GM23338 (cell line): Measurements from ENCODE around the gene RUNX1. TPM values are rescaled to one million over a fixed set of nuclear protein-coding genes. Genes with fewer than 3 reads are reported as not detected.
"Not testable (repeated sequence)": the region's sequence is repeated elsewhere in the genome, so short reads cannot be mapped to it uniquely, and the experiment has no call there.

ENCODE experiments used
- ATAC-seq: fragments of 200-7000 bp; cut with Tn5 transposase; 3 replicates; pipeline ENCODE4 v1.9.1; 2020
- DNase-seq: peaks from one replicate; pipeline ENCODE4 v3.0.0-alpha.2; 2015; ENCODE audit warnings: low spot score
- H2AFZ ChIP-seq: fragments of 200-600 bp; sonication (generic); 2 replicates; pipeline ENCODE4 v1.8.0; 2016; ENCODE audit warnings: antibody characterized with exemption, mild to moderate bottlenecking, moderate library complexity
- H3F3A ChIP-seq: fragments of 200-600 bp; sonication (generic); replicated peaks from 2 replicates; pipeline ENCODE4 v1.8.0; 2017; ENCODE audit warnings: antibody characterized with exemption, mixed run types, low read depth
- H3K27ac ChIP-seq: fragments of 200-600 bp; sonication (generic); 2 replicates; pipeline ENCODE4 v1.6.1; 2016; ENCODE audit warnings: low read depth
- H3K27me3 ChIP-seq: fragments of 200-600 bp; sonication (generic); 2 replicates; pipeline ENCODE4 v1.8.0; 2016; ENCODE audit warnings: mild to moderate bottlenecking, mixed run types, moderate library complexity; ENCODE audit not compliant: insufficient read depth
- H3K36me3 ChIP-seq: fragments of 200-600 bp; sonication (generic); 2 replicates; pipeline ENCODE4 v1.8.0; 2016; ENCODE audit warnings: mild to moderate bottlenecking; ENCODE audit not compliant: insufficient read depth
- H3K4me1 ChIP-seq: fragments of 200-600 bp; sonication (generic); 2 replicates; pipeline ENCODE4 v1.8.0; 2016; ENCODE audit warnings: mild to moderate bottlenecking, moderate library complexity; ENCODE audit not compliant: insufficient read depth
- H3K4me2 ChIP-seq: fragments of 200-600 bp; sonication (generic); 2 replicates; pipeline ENCODE4 v1.7.1; 2017; ENCODE audit warnings: mixed run types
- H3K4me3 ChIP-seq: fragments of 200-600 bp; sonication (generic); 2 replicates; pipeline ENCODE4 v1.6.1; 2016; ENCODE audit warnings: mixed run types
- H3K79me2 ChIP-seq: fragments of 200-600 bp; sonication (generic); replicated peaks from 2 replicates; pipeline ENCODE4 v1.8.0; 2017; ENCODE audit warnings: mild to moderate bottlenecking; ENCODE audit not compliant: insufficient read depth
- H3K9me2 ChIP-seq: fragments of 200-600 bp; sonication (generic); 2 replicates; pipeline ENCODE4 v1.8.0; 2017; ENCODE audit not compliant: insufficient read depth
- H4K20me1 ChIP-seq: fragments of 200-600 bp; sonication (generic); replicated peaks from 2 replicates; pipeline ENCODE4 v1.8.0; 2017; ENCODE audit warnings: mild to moderate bottlenecking; ENCODE audit not compliant: insufficient read depth
- H3K27ac Mint-ChIP-seq: 2 replicates; pipeline ENCODE4 v1.8.0; 2020; ENCODE audit warnings: inconsistent platforms, mild to moderate bottlenecking, moderate library complexity, mixed read lengths
- H3K27me3 Mint-ChIP-seq: 3 replicates; pipeline ENCODE4 v1.8.0; 2022; ENCODE audit warnings: low read depth, mild to moderate bottlenecking, moderate library complexity, mixed read lengths, inconsistent platforms; ENCODE audit not compliant: insufficient read depth, poor library complexity
- H3K36me3 Mint-ChIP-seq: 3 replicates; pipeline ENCODE4 v1.8.0; 2021; ENCODE audit warnings: low read depth, mild to moderate bottlenecking, inconsistent platforms, moderate library complexity, mixed read lengths
- H3K4me1 Mint-ChIP-seq: 3 replicates; pipeline ENCODE4 v1.8.0; 2020; ENCODE audit warnings: mild to moderate bottlenecking, inconsistent platforms, mixed read lengths
- H3K4me3 Mint-ChIP-seq: 3 replicates; pipeline ENCODE4 v1.8.0; 2021; ENCODE audit warnings: moderate library complexity, mild to moderate bottlenecking, inconsistent platforms, mixed read lengths
- H3K9me3 Mint-ChIP-seq: 3 replicates; pipeline ENCODE4 v1.8.0; 2020; ENCODE audit warnings: moderate library complexity, mild to moderate bottlenecking, inconsistent platforms, mixed read lengths
- CTCF ChIP-seq, 2 experiments: fragments of 200-600 bp in 1 of 2; sonication (generic) in 1 of 2; conservative IDR thresholded peaks; 2 replicates each; pipeline versions ENCODE4 v1.5.1 to v1.6.1; 2016 to 2017; ENCODE audit warnings: antibody characterized with exemption in 2 of 2, low read depth in 2 of 2, mild to moderate bottlenecking in 2 of 2, moderate library complexity in 1 of 2
- EZH2 ChIP-seq: fragments of 200-600 bp; sonication (generic); IDR thresholded peaks from one replicate; pipeline ENCODE4 v1.8.0; 2017; ENCODE audit warnings: antibody characterized with exemption, mild to moderate bottlenecking, low read depth; ENCODE audit not compliant: unreplicated experiment
- EZH2phosphoT487 ChIP-seq: fragments of 200-600 bp; sonication (generic); IDR thresholded peaks from one replicate; pipeline ENCODE4 v1.8.1; 2018; ENCODE audit warnings: antibody characterized with exemption; ENCODE audit not compliant: unreplicated experiment
- JUNB ChIP-seq: IDR thresholded peaks from one replicate; pipeline ENCODE4 v1.6.1; 2016; ENCODE audit warnings: antibody characterized with exemption; ENCODE audit not compliant: unreplicated experiment
- NANOG ChIP-seq: IDR thresholded peaks from 2 replicates; pipeline ENCODE4 v1.6.1; 2016; ENCODE audit warnings: antibody characterized with exemption, borderline replicate concordance
- REST ChIP-seq: IDR thresholded peaks from one replicate; pipeline ENCODE4 v1.6.1; 2018; ENCODE audit warnings: antibody characterized with exemption; ENCODE audit not compliant: unreplicated experiment
- ZNF114 ChIP-seq: fragments of 250-450 bp; sonication (Bioruptor Pico); IDR thresholded peaks from 2 replicates; pipeline ENCODE4 v1.5.0; 2020; ENCODE audit warnings: mild to moderate bottlenecking, moderate library complexity
- polyA plus RNA-seq: library from polyadenylated mRNA; unstranded; fragments of >200 nt; fragmentation: Nextera tagmentation; extraction: Ambion mirVana; gene quantifications from 2 replicates; pipeline ENCODE4 v1.2.1, GENCODE V29; 2016
- total RNA-seq: library from RNA; depleted of rRNA; stranded (reverse); fragments of >200 nt; shearing (Covaris generic); gene quantifications from 2 replicates; pipeline ENCODE4 v1.2.3, GENCODE V29; 2014
- TF ChIP-seq, protein P1 (sequence below): IDR thresholded peaks from 2 replicates; pipeline ENCODE4 v1.6.1; 2016; ENCODE audit warnings: antibody characterized with exemption

Gene RUNX1
- total and polyA plus RNA-seq, 2 experiments from 2014 or later, result 0.29 to 1.1 TPM

- Histone ChIP-seq H4K20me1 (no peaks in the 10 kb centered on the region; the same call in 1 of the 2 replicates), H3F3A (no peaks in the 10 kb centered on the region), H2AFZ (no peak overlapping the region), H3K4me2 (no peak overlapping the region), H3K27ac (no peak overlapping the region), H3K4me3 (no peak overlapping the region), H3K27me3 (no peaks in the 10 kb centered on the region), H3K4me1 (no peaks in the 10 kb centered on the region), H3K36me3 (no peaks in the 10 kb centered on the region), H3K9me2 (no peaks in the 10 kb centered on the region), H3K79me2 (no peaks in the 10 kb centered on the region)
- peaks cover 8% of the 10 kb centered on the region; the same call in 2 of the 3 replicates for H3K4me1 Mint-ChIP-seq
- ATAC-seq, result peak; percentile 40; the same call in 1 of the 3 replicates
- no peaks in the 10 kb centered on the region for H3K9me3 Mint-ChIP-seq
- no peak overlapping the region for H3K4me3 Mint-ChIP-seq
- no peak for TF ChIP-seq REST
- TF ChIP-seq, protein P1, sequence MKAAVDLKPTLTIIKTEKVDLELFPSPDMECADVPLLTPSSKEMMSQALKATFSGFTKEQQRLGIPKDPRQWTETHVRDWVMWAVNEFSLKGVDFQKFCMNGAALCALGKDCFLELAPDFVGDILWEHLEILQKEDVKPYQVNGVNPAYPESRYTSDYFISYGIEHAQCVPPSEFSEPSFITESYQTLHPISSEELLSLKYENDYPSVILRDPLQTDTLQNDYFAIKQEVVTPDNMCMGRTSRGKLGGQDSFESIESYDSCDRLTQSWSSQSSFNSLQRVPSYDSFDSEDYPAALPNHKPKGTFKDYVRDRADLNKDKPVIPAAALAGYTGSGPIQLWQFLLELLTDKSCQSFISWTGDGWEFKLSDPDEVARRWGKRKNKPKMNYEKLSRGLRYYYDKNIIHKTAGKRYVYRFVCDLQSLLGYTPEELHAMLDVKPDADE, result no peak
- peak; percentile 12 for DNase-seq
- H3K36me3 Mint-ChIP-seq, result no peaks in the 10 kb centered on the region
- H3K27ac Mint-ChIP-seq, result no peak overlapping the region
- no peaks in the 10 kb centered on the region for H3K27me3 Mint-ChIP-seq
Measured at GRCh38 chr21:34952701-34953100, 96.4 kb downstream of the RUNX1 start.

- not testable (repeated sequence) for H3K4me1 Mint-ChIP-seq, H3K27ac Mint-ChIP-seq, H3K79me2 ChIP-seq, H4K20me1 ChIP-seq, H3K27ac ChIP-seq, ATAC-seq, H3K4me1 ChIP-seq, H3F3A ChIP-seq, H3K9me3 Mint-ChIP-seq, H3K9me2 ChIP-seq, H3K36me3 ChIP-seq, H3K27me3 Mint-ChIP-seq, DNase-seq, H3K4me3 ChIP-seq, H2AFZ ChIP-seq, H3K27me3 ChIP-seq, H3K36me3 Mint-ChIP-seq, H3K4me2 ChIP-seq, H3K4me3 Mint-ChIP-seq
Measured at GRCh38 chr21:34951868-34952267, 97.2 kb downstream of the RUNX1 start.

GRCh38 chr21:34950980-34951379 lies 98.1 kb downstream of the RUNX1 start:
- ATAC-seq, result no peak
- Histone ChIP-seq H3K79me2 (no peaks in the 10 kb centered on the region), H3K36me3 (no peaks in the 10 kb centered on the region), H3K27ac (no peak overlapping the region), H3K4me1 (no peaks in the 10 kb centered on the region), H3K9me2 (peaks cover under 1% of the 10 kb centered on the region; the same call in 1 of the 2 replicates), H3K4me2 (no peak overlapping the region), H3F3A (no peaks in the 10 kb centered on the region), H3K27me3 (no peaks in the 10 kb centered on the region), H4K20me1 (no peaks in the 10 kb centered on the region; the same call in 1 of the 2 replicates), H3K4me3 (no peak overlapping the region), H2AFZ (no peak overlapping the region)
- Mint-ChIP-seq H3K27ac (no peak overlapping the region), H3K27me3 (no peaks in the 10 kb centered on the region), H3K4me3 (no peak overlapping the region), H3K9me3 (no peaks in the 10 kb centered on the region), H3K4me1 (peaks cover 8% of the 10 kb centered on the region; the same call in 2 of the 3 replicates), H3K36me3 (no peaks in the 10 kb centered on the region)
- no peak for DNase-seq
- TF ChIP-seq JUNB, result no peak
- TF ChIP-seq ZNF114 (CRISPR knock-in tag), result no peak
- TF ChIP-seq, protein P1, result no peak
- no peak for TF ChIP-seq CTCF (conservative IDR thresholded peaks at IDR 0.05; ENCODE audit: low read depth in 2 of 2)
- no peak for TF ChIP-seq NANOG
- TF ChIP-seq REST, result no peak
- TF ChIP-seq EZH2phosphoT487, result no peak
- TF ChIP-seq EZH2, result no peak
